Mesendoderm (in vitro differentiated cells): ENCODE data around the gene NEMF.
"Not testable (repeated sequence)": the region's sequence is repeated elsewhere in the genome, so short reads cannot be mapped to it uniquely, and the experiment has no call there.

Experiments used
- DNase-seq: peaks from one replicate; pipeline ENCODE4 v3.0.0; 2013
- H2AK5ac ChIP-seq: 2 replicates; pipeline ENCODE4 v1.6.1; 2013; ENCODE audit warnings: low read length, inconsistent platforms
- H2BK120ac ChIP-seq: 2 replicates; pipeline ENCODE4 v1.6.1; 2013; ENCODE audit warnings: low read depth, mild to moderate bottlenecking, low read length, moderate library complexity, mixed read lengths
- H2BK15ac ChIP-seq: replicated peaks from 2 replicates; pipeline ENCODE4 v1.6.1; 2013; ENCODE audit warnings: low read depth, mild to moderate bottlenecking, moderate library complexity
- H2BK5ac ChIP-seq: 2 replicates; pipeline ENCODE4 v1.6.1; 2013; ENCODE audit warnings: low read length, inconsistent platforms
- H3K18ac ChIP-seq: 2 replicates; pipeline ENCODE4 v1.6.1; 2013; ENCODE audit warnings: mild to moderate bottlenecking, low read length, mixed read lengths
- H3K23ac ChIP-seq: one replicate; pipeline ENCODE4 v1.6.1; 2013; ENCODE audit warnings: low read length
- H3K27ac ChIP-seq: 2 replicates; pipeline ENCODE4 v1.5.1; 2013; ENCODE audit warnings: low read depth, mild to moderate bottlenecking, inconsistent platforms, low read length, moderate library complexity
- H3K27me3 ChIP-seq: 2 replicates; pipeline ENCODE4 v1.6.1; 2013; ENCODE audit warnings: low read length, control low read depth, mild to moderate bottlenecking, inconsistent platforms; ENCODE audit not compliant: insufficient read depth, poor library complexity
- H3K36me3 ChIP-seq: 2 replicates; pipeline ENCODE4 v1.6.1; 2013; ENCODE audit warnings: low read length, inconsistent platforms; ENCODE audit not compliant: control insufficient read depth, insufficient read depth
- H3K4ac ChIP-seq: one replicate; pipeline ENCODE4 v1.6.1; 2013; ENCODE audit warnings: low read depth, mild to moderate bottlenecking, low read length, moderate library complexity
- H3K4me1 ChIP-seq: 2 replicates; pipeline ENCODE4 v1.6.1; 2013; ENCODE audit warnings: low read depth, low read length, inconsistent platforms; ENCODE audit not compliant: control insufficient read depth
- H3K4me2 ChIP-seq: 2 replicates; pipeline ENCODE4 v1.6.1; 2013; ENCODE audit warnings: low read length
- H3K4me3 ChIP-seq: 2 replicates; pipeline ENCODE4 v1.5.1; 2013; ENCODE audit warnings: mild to moderate bottlenecking, low read length
- H3K56ac ChIP-seq: one replicate; pipeline ENCODE4 v1.6.1; 2013; ENCODE audit warnings: low read length
- H3K79me1 ChIP-seq: 2 replicates; pipeline ENCODE4 v1.6.1; 2013; ENCODE audit warnings: low read length, inconsistent platforms
- H3K79me2 ChIP-seq: 2 replicates; pipeline ENCODE4 v1.6.1; 2013; ENCODE audit warnings: mild to moderate bottlenecking, low read length; ENCODE audit not compliant: control insufficient read depth, insufficient read depth
- H3K9ac ChIP-seq: 2 replicates; pipeline ENCODE4 v1.6.1; 2013; ENCODE audit warnings: low read length, inconsistent platforms
- H4K5ac ChIP-seq: one replicate; pipeline ENCODE4 v1.6.1; 2013; ENCODE audit warnings: low read length
- H4K8ac ChIP-seq: one replicate; pipeline ENCODE4 v1.6.1; 2013; ENCODE audit warnings: low read depth, mild to moderate bottlenecking, control low read depth, low read length, moderate library complexity
- WGBS: extraction: QIAGEN DNeasy Blood & Tissue Kit; methylation state at CpG from one replicate; pipeline ENCODE4 v1.1.7; 2013; ENCODE audit warnings: low lambda C conversion rate, missing lambda C conversion rate; ENCODE audit not compliant: insufficient coverage; ENCODE audit errors: extremely low coverage; 5-methylcytosine and 5-hydroxymethylcytosine counted together

The NEMF gene

GRCh38 chr14:49754570-49755097, 98.0 kb downstream of the NEMF start:
- no peak overlapping the region for H3K9ac ChIP-seq
- no CpG with 5 or more reads among the region's 5 CpGs for WGBS
- H2BK15ac ChIP-seq: no peak overlapping the region
- H4K5ac ChIP-seq: no peak overlapping the region
- no peak overlapping the region for H2BK5ac ChIP-seq
- H3K79me2 ChIP-seq: no peaks in the 10 kb centered on the region
- no peak overlapping the region for H3K27ac ChIP-seq
- no peak overlapping the region for H3K4ac ChIP-seq
- H3K36me3 ChIP-seq: no peaks in the 10 kb centered on the region
- no peak overlapping the region for H3K18ac ChIP-seq
- H3K23ac ChIP-seq: no peak overlapping the region
- H4K8ac ChIP-seq: no peak overlapping the region
- no peak overlapping the region for H2BK120ac ChIP-seq
- H3K4me1 ChIP-seq: no peaks in the 10 kb centered on the region
- H3K79me1 ChIP-seq: no peaks in the 10 kb centered on the region
- no peak for DNase-seq
- H3K4me3 ChIP-seq: no peak overlapping the region
- no peak overlapping the region for H3K56ac ChIP-seq
- H3K4me2 ChIP-seq: no peak overlapping the region
- H2AK5ac ChIP-seq: no peak overlapping the region
- no peaks in the 10 kb centered on the region for H3K27me3 ChIP-seq

GRCh38 chr14:49746476-49746875, 106.1 kb downstream of the NEMF start:
- not testable (repeated sequence) for H3K4ac ChIP-seq, H3K4me3 ChIP-seq, H4K8ac ChIP-seq, H2BK5ac ChIP-seq, H3K4me1 ChIP-seq, H3K23ac ChIP-seq, H2AK5ac ChIP-seq, H2BK120ac ChIP-seq, H3K27ac ChIP-seq, H3K36me3 ChIP-seq, H3K18ac ChIP-seq, H3K4me2 ChIP-seq, DNase-seq, H3K79me2 ChIP-seq, H3K56ac ChIP-seq, H4K5ac ChIP-seq, H3K27me3 ChIP-seq, H3K9ac ChIP-seq, H2BK15ac ChIP-seq, H3K79me1 ChIP-seq

- Histone ChIP-seq H3K27ac (no peak overlapping the region), H3K9ac (no peak overlapping the region), H2BK120ac (no peak overlapping the region), H3K56ac (no peak overlapping the region), H2BK15ac (no peak overlapping the region), H3K36me3 (no peaks in the 10 kb centered on the region), H2AK5ac (no peak overlapping the region), H3K79me2 (no peaks in the 10 kb centered on the region), H3K27me3 (no peaks in the 10 kb centered on the region), H4K5ac (no peak overlapping the region), H3K18ac (no peak overlapping the region), H3K79me1 (no peaks in the 10 kb centered on the region), H3K23ac (no peak overlapping the region), H3K4me2 (no peak overlapping the region), H3K4ac (no peak overlapping the region), H4K8ac (no peak overlapping the region), H3K4me3 (no peak overlapping the region), H3K4me1 (no peaks in the 10 kb centered on the region), H2BK5ac (no peak overlapping the region)
- DNase-seq: no peak
- WGBS: no CpG with 5 or more reads among the region's 1 CpG
These were observed 107.4 kb downstream of the NEMF start for GRCh38 chr14:49745191-49745590.

GRCh38 chr14:49735669-49736068, 116.9 kb downstream of the NEMF start:
- H3K56ac ChIP-seq, H3K79me2 ChIP-seq, H3K9ac ChIP-seq, H3K18ac ChIP-seq, H3K27me3 ChIP-seq, H3K79me1 ChIP-seq, H3K4me1 ChIP-seq, H4K5ac ChIP-seq, H3K4ac ChIP-seq, H3K23ac ChIP-seq, H4K8ac ChIP-seq, H3K4me2 ChIP-seq, H2BK120ac ChIP-seq, H2BK5ac ChIP-seq, H2AK5ac ChIP-seq, H3K27ac ChIP-seq, H3K4me3 ChIP-seq, H2BK15ac ChIP-seq, H3K36me3 ChIP-seq, DNase-seq: not testable (repeated sequence)
- no CpG with 5 or more reads among the region's 4 CpGs for WGBS

GRCh38 chr14:49733836-49734235, 118.8 kb downstream of the NEMF start:
- no peak overlapping the region for H4K5ac ChIP-seq
- H3K36me3 ChIP-seq: no peaks in the 10 kb centered on the region
- no peak overlapping the region for H2BK120ac ChIP-seq
- H3K4ac ChIP-seq: no peak overlapping the region
- H4K8ac ChIP-seq: no peak overlapping the region
- H3K23ac ChIP-seq: no peak overlapping the region
- H2BK5ac ChIP-seq: no peak overlapping the region
- H3K27me3 ChIP-seq: no peaks in the 10 kb centered on the region
- no peak overlapping the region for H2BK15ac ChIP-seq
- no peak overlapping the region for H2AK5ac ChIP-seq
- H3K79me1 ChIP-seq: no peaks in the 10 kb centered on the region
- no peaks in the 10 kb centered on the region for H3K4me1 ChIP-seq
- no peak overlapping the region for H3K4me3 ChIP-seq
- no peak overlapping the region for H3K27ac ChIP-seq
- no peaks in the 10 kb centered on the region for H3K79me2 ChIP-seq
- H3K18ac ChIP-seq: no peak overlapping the region
- H3K56ac ChIP-seq: no peak overlapping the region
- no peak for DNase-seq
- no peak overlapping the region for H3K4me2 ChIP-seq
- no peak overlapping the region for H3K9ac ChIP-seq

- no peak overlapping the region for H3K18ac ChIP-seq
- DNase-seq: no peak
- H3K27ac ChIP-seq: no peak overlapping the region
- H3K4ac ChIP-seq: no peak overlapping the region
- no peaks in the 10 kb centered on the region for H3K79me1 ChIP-seq
- H3K79me2 ChIP-seq: no peaks in the 10 kb centered on the region
- no peak overlapping the region for H4K5ac ChIP-seq
- H3K4me1 ChIP-seq: no peaks in the 10 kb centered on the region
- H3K23ac ChIP-seq: no peak overlapping the region
- no CpG with 5 or more reads among the region's 3 CpGs for WGBS
- no peak overlapping the region for H3K56ac ChIP-seq
- no peak overlapping the region for H3K9ac ChIP-seq
- no peak overlapping the region for H4K8ac ChIP-seq
- no peak overlapping the region for H3K4me3 ChIP-seq
- H3K36me3 ChIP-seq: no peaks in the 10 kb centered on the region
- no peak overlapping the region for H2BK120ac ChIP-seq
- no peak overlapping the region for H2BK15ac ChIP-seq
- no peaks in the 10 kb centered on the region for H3K27me3 ChIP-seq
- H3K4me2 ChIP-seq: no peak overlapping the region
- H2AK5ac ChIP-seq: no peak overlapping the region
- no peak overlapping the region for H2BK5ac ChIP-seq
These were observed 119.7 kb downstream of the NEMF start for GRCh38 chr14:49732896-49733295.
